Stomach smooth muscle (tissue), 2 donors: ENCODE results near the gene ARHGAP19.

Source experiments
- H3K27ac ChIP-seq: one replicate; pipeline ENCODE4 v1.7.0; 2013; ENCODE audit warnings: mild to moderate bottlenecking, low read length, inconsistent platforms
- H3K27me3 ChIP-seq, 2 donors: one replicate each; pipeline ENCODE4 v1.7.0; 2013; ENCODE audit warnings: low read length in 2 of 2; ENCODE audit not compliant: insufficient read depth in 2 of 2, control insufficient read depth in 1 of 2
- H3K36me3 ChIP-seq, 2 donors: one replicate each; pipeline ENCODE4 v1.7.0; 2013; ENCODE audit warnings: low read length in 2 of 2; ENCODE audit not compliant: control insufficient read depth in 2 of 2, insufficient read depth in 2 of 2
- H3K4me1 ChIP-seq: one replicate; pipeline ENCODE4 v1.7.0; 2013; ENCODE audit warnings: low read length; ENCODE audit not compliant: control insufficient read depth, insufficient read depth
- H3K4me3 ChIP-seq, 2 donors: one replicate each; pipeline ENCODE4 v1.7.0; 2013; ENCODE audit warnings: low read length in 2 of 2
- H3K9ac ChIP-seq, 2 donors: one replicate each; pipeline ENCODE4 v1.7.0; 2013; ENCODE audit warnings: low read length in 2 of 2, mild to moderate bottlenecking in 1 of 2
- H3K9me3 ChIP-seq, 2 donors: one replicate each; pipeline ENCODE4 v1.7.0; 2013; ENCODE audit warnings: low read length in 2 of 2; ENCODE audit not compliant: control insufficient read depth in 2 of 2
- donor health status: healthy.
- donor health status: Pancreatic carcinoma.

The ARHGAP19 gene

DNA sequence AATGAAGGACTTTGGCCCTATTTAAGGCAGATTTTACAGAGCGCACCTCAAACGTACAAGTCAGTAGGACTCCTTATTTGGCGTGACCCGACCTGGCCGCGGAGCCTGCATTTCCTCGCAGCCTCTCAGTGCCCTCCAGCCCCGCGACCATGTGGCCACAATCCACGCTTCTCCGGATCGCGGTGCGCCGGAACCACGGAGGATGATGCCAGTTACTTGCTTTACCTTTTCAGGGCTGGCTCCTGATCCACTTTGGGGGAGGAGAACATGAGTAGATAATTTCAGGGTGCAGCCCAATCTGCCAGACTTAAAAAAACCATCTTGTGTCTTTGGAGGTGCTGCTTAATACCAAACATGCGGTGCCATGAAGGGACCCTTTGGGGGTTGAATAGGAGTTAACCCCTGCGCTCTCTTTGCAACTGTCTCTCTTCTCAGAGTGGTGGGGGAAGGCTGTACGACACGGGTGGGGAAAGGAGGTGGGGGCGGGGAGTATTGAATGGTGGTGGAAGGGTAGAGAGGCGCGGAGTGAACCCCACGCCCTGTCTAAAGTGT lies 28.1 kb upstream of the ARHGAP19 start:
- Histone ChIP-seq H3K4me1 (peaks cover 28% of the 10 kb centered on the region), H3K27ac (no peak overlapping the region), H3K9ac (peak overlapping the region; percentile 51 to 87), H3K27me3 (no peaks in the 10 kb centered on the region), H3K36me3 (no peaks in the 10 kb centered on the region), H3K4me3 (peak overlapping the region; percentile 10 to 86), H3K9me3 (no peaks in the 10 kb centered on the region)

DNA sequence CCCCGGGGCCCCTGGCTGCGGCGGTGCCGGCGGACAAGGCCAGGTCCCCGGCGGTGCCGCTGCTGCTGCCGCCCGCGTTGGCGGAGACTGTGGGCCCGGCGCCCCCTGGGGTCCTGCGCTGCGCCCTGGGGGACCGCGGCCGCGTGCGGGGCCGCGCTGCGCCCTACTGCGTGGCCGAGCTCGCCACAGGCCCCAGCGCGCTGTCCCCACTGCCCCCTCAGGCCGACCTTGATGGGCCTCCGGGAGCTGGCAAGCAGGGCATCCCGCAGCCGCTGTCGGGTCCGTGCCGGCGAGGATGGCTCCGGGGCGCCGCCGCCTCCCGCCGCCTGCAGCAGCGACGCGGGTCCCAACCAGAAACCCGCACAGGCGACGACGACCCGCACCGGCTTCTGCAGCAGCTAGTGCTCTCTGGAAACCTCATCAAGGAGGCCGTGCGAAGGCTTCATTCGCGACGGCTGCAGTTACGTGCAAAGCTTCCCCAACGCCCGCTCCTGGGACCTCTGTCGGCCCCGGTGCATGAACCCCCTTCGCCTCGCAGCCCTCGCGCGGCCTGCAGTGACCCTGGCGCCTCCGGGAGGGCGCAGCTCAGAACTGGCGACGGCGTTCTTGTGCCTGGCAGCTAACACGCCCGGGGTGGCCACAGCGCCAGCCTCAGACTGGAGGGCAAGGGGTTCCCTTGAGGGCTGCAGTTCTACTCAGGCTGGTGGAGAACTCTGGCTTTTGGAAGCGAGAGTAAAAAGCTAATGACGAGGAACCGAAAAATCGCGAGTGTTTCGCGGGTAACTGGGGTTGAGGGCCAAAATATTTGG lies 27.4 kb upstream of the ARHGAP19 start:
- Histone ChIP-seq H3K27ac (no peak overlapping the region), H3K27me3 (no peaks in the 10 kb centered on the region), H3K9me3 (no peaks in the 10 kb centered on the region), H3K9ac (peak overlapping the region; percentile 51 to 87), H3K4me1 (peaks cover 28% of the 10 kb centered on the region), H3K36me3 (no peaks in the 10 kb centered on the region), H3K4me3 (peak overlapping the region; percentile 10 to 86)

DNA sequence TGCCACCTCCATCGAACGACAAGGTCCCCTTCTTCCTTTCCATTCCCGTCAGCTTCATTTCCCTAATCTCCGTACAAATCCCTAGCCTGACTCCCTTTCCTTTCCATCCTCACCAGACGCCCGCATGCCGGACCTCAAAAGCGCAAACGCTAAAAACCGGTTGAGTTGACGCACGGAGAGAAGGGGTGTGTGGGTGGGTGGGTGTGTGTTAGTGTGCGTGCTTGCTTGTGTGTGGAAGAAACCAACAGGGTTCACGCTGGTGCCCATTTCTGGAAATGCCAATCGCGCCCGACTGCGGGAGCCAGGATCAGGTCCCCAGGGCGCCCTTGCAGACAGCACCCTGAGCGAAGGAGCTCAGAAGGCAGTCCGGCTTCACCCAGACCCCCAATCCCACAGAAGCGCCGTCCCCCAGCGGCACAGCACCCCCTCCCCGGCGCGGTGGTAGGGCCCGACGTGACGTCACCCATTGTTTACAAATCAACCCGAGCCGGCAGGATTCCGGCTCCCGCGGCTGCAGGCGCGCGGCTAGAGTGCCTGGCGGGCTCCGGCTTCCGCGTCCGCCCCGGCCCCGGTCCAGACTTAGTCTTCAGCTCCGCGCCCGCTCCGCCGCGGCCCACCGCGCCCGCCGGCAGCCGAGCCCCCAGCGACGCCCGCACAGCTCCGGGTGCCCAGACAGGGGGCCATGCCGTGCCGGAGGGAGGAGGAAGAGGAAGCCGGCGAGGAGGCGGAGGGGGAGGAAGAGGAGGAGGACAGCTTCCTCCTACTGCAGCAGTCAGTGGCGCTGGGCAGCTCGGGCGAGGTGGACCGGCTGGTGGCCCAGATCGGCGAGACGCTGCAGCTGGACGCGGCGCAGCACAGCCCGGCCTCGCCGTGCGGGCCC lies 26.6 kb upstream of the ARHGAP19 start, which contains the start of gene FRAT1:
Gene FRAT1, plus strand, starts transcription at position 500 of the 880 bp plus-strand sequence. Its CDS starts 183 bp downstream, at position 683.
- Histone ChIP-seq H3K36me3 (no peaks in the 10 kb centered on the region), H3K4me3 (peak within 1 kb of the TSS; percentile 86), H3K27ac (peak within 1 kb of the TSS; percentile 90), H3K9ac (peak within 1 kb of the TSS; percentile 87 to 97), H3K27me3 (no peaks in the 10 kb centered on the region), H3K9me3 (no peaks in the 10 kb centered on the region), H3K4me1 (peaks cover 28% of the 10 kb centered on the region)

DNA sequence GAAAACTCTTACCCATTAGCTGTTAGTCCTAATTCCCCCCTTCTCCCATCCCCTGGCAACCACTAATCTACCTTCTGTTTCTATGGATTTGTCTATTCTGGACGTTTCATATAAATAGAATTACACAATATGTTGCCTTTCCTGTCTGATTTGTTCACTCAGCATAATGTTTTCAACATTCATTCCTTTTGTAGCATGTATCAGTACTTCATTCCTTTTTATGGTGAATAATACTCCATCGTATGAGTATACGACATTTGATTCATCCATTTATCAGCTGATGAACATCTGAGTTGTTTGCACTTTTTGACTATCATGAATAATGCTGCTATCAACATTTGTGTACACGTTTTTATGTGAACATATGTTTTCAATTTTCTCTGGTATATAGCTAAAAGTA lies 22.2 kb upstream of the ARHGAP19 start:
- Histone ChIP-seq H3K27ac (no peak overlapping the region), H3K4me3 (no peak overlapping the region), H3K4me1 (peaks cover 4% of the 10 kb centered on the region), H3K27me3 (no peaks in the 10 kb centered on the region), H3K36me3 (no peaks in the 10 kb centered on the region), H3K9ac (no peak overlapping the region), H3K9me3 (no peaks in the 10 kb centered on the region)

DNA sequence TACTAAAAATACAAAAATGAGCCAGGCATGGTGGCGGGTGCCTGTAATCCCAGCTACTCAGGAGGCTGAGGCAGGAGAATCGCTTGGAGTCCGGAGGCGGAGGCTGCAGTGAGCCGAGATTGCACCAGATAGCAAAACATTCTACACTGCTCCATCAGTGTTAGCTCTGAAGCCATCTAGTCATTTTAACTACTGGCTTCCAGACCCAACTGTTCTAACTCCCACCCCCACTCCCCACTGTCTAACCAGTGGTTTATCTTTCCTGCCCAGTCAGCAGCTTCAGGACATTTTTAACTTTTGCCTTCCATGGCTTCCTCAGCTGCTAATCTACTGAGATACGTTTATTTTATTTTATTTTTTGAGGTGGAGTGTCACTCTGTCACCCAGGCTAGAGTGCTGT lies 20.5 kb upstream of the ARHGAP19 start:
- no peak overlapping the region for H3K27ac ChIP-seq
- no peaks in the 10 kb centered on the region for H3K4me1 ChIP-seq
- no peaks in the 10 kb centered on the region for H3K27me3 ChIP-seq
- H3K4me3 ChIP-seq, result no peak overlapping the region
- H3K36me3 ChIP-seq, result no peaks in the 10 kb centered on the region
- H3K9ac ChIP-seq, result no peak overlapping the region
- no peaks in the 10 kb centered on the region for H3K9me3 ChIP-seq

DNA sequence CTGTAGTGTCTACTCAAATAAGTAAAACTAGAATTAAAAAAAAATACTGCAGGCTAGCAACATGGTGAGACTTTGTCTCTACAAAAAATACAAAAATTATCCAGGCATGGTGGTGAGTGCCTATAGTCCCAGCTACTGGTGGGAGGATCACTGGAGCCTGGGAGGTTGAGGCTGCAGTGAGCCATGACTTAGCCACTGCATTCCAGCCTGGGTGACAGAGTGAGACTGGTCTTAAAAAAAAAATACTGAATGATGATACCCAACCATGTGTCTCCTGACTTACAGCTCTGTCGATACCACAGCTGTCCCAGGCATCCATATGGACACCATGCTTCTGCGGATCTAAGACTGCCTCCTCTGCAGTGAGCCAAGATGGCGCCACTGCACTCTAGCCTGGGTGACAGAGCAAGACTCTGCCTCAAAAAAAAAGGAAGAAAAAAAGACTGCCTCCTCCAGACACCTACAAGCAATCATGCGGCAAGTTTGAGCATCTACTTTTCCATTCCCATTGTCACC lies 18.7 kb upstream of the ARHGAP19 start:
- H3K9ac ChIP-seq, result no peak overlapping the region
- no peak overlapping the region for H3K4me3 ChIP-seq

DNA sequence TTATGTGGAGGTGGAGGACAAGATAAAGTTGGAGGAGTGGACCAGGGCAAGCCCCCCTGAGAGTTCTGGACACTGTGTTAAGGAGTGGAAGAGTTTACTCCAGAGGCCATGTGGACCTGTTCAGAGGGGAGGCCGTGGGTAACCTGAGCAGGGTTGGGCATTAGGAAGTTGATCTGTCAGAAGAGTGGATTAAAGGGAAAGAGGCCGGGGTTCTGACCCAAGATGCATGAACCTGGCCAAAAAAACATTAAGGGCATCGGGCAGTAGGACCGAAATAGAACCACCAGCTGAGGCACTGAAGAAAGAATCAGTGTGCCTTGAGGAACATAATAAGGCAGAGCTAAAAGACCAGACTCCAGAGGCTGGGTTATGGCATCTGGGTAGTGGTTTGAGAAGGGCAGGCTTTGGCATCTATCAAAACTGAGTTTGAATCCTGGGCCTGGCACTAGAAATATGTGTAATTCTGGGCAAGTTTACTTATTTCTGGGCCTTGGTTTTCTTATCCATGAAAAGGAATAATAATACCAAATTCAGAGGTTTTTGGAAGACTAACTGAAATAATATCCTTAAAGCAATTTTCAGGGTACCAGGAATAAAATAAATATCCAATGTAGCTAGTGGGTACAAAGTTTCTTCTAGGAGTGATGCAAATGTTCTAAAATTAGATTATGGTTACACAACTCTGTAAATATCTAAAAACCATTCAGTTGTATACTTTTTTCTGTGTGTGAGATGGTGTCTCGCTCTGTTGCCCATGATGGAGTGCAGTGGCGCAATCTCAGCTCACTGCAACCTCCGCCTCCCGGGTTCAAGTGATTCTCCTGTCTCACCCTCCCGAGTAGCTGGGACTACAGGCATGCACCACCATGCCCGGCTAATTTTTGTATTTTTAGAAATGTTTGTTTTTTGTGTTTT lies 15.7 kb upstream of the ARHGAP19 start:
- Histone ChIP-seq H3K9me3 (no peaks in the 10 kb centered on the region), H3K27me3 (no peaks in the 10 kb centered on the region), H3K27ac (no peak overlapping the region), H3K4me3 (no peak overlapping the region), H3K9ac (no peak overlapping the region), H3K4me1 (no peaks in the 10 kb centered on the region), H3K36me3 (no peaks in the 10 kb centered on the region)

More for the DNA sequence above, 18.7 kb upstream of the ARHGAP19 start:
- H3K36me3 ChIP-seq, result no peaks in the 10 kb centered on the region
- H3K4me1 ChIP-seq, result no peaks in the 10 kb centered on the region
- H3K27ac ChIP-seq, result no peak overlapping the region
- no peaks in the 10 kb centered on the region for H3K9me3 ChIP-seq
- no peaks in the 10 kb centered on the region for H3K27me3 ChIP-seq

DNA sequence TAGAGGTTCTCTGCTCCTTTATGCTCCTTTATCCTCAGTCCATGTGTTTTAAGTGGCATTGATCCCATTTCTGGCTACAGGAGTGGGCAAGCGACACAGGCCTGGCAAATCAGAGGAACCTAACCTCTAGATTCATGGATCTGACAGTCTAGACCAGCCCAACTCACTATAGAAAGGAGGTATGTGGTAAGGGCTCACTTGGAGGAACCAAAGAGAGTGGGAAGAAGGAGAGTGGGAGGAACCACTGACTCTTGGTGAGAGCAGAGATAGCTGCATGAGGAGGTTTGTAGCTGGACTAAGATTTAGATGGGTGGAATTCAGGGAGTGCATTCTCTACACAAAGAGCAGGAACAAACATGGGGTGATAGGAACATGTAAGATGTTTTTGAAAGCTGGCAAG lies 15.0 kb upstream of the ARHGAP19 start:
- Histone ChIP-seq H3K9me3 (no peaks in the 10 kb centered on the region), H3K27ac (no peak overlapping the region), H3K27me3 (no peaks in the 10 kb centered on the region), H3K36me3 (no peaks in the 10 kb centered on the region), H3K4me1 (no peaks in the 10 kb centered on the region), H3K4me3 (no peak overlapping the region), H3K9ac (no peak overlapping the region)

DNA sequence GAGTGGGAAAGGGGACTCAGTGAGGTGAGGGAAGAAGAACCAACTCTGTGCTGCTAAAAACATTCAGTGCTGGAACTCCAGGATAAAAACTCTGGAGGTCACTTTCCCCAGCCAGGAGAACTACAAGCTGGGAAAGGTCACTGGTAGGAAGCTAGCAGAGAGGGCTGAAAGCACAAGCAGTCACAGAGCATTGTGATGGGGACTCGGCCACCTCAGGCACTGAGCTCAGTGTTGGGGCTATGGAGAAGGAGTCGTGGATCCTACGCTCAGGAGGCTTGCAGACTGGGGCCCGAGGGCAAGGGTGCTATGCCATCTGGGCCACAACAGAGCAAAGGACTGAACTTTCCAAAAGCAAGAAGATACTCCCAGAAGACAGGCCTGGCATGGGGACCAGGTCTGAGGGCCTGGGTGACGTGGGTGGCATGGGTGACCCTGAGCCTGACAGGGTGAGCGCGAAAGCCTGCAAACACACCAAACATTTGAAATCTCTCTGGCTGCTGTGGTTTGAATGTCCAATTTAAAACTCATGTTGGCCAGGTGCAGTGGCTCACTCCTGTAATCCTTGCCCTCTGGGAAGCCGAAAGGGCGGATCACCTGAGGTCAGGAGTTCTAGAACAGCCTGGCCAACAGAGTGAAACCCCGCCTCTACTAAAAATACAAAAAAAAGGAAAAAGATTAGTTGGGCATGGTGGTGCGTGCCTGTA lies 9.8 kb upstream of the ARHGAP19 start:
- Histone ChIP-seq H3K27ac (no peak overlapping the region), H3K9me3 (no peaks in the 10 kb centered on the region), H3K4me1 (no peaks in the 10 kb centered on the region), H3K27me3 (no peaks in the 10 kb centered on the region), H3K4me3 (no peak overlapping the region), H3K9ac (no peak overlapping the region), H3K36me3 (no peaks in the 10 kb centered on the region)
